HepG2 (cell line): ENCODE data around the gene DOCK1. TPM values are rescaled to one million over a fixed set of nuclear protein-coding genes. Genes with fewer than 3 reads are reported as not detected.

Source experiments
- ATAC-seq: fragments of 200-7000 bp; cut with Tn5 transposase; 3 replicates; pipeline ENCODE4 v1.9.1; 2020; ENCODE audit warnings: mild to moderate bottlenecking, moderate library complexity
- BruUV-seq: library from RNA; stranded (reverse); fragments of 400-500 nt; replicated peaks from 2 replicates; lab custom pipeline; 2021; lab: Mats Ljungman, UMichigan
- CTCF ChIA-PET: fragments of 300-600 bp; formaldehyde crosslinking; extraction: SDS; loops from one replicate; lab custom pipeline; 2021; ENCODE audit warnings: low total read pairs, inconsistent platforms, low intra/inter-chr PET ratio; lab: Yijun Ruan, JAX
- POLR2A ChIA-PET: fragments of 350-600 bp; sonication (Branson Sonifier 250); formaldehyde crosslinking; loops from one replicate; lab custom pipeline; 2020; ENCODE audit warnings: antibody characterized with exemption, inconsistent platforms; lab: Yijun Ruan, JAX
- DNase-seq: peaks from one replicate; pipeline ENCODE4 v3.0.0-alpha.2; 2015; ENCODE audit warnings: low spot score
- FAIRE-seq: peaks from 3 replicates; lab custom pipeline; 2011; peaks lifted over from hg19 to GRCh38; lab: Jason Lieb, UNC
- H2AFZ ChIP-seq: one replicate; pipeline ENCODE4 v1.6.1; 2011; ENCODE audit warnings: low read length, inconsistent platforms
- H3K27ac ChIP-seq: fragments of 300-600 bp; 3 replicates; pipeline ENCODE4 v1.8.0; 2011; ENCODE audit warnings: mixed run types, mild to moderate bottlenecking, mixed read lengths, low read length, inconsistent platforms; ENCODE audit not compliant: insufficient read depth; ENCODE audit errors: extremely low read length
- H3K27me3 ChIP-seq, 2 experiments: fragments of 200-600 bp in 1 of 2; 2 replicates in 1 of 2; 3 replicates in 1 of 2; pipeline versions ENCODE4 v1.6.0 to v1.8.0; 2011; ENCODE audit warnings: low read length in 2 of 2, mild to moderate bottlenecking in 2 of 2, moderate library complexity in 2 of 2, inconsistent platforms in 1 of 2; ENCODE audit not compliant: insufficient read depth in 2 of 2, control insufficient read depth in 1 of 2
- H3K36me3 ChIP-seq, 2 experiments: fragments of 200-600 bp in 1 of 2; replicated peaks in 1 of 2; 2 replicates in 1 of 2; 3 replicates in 1 of 2; pipeline versions ENCODE4 v1.5.1 to v1.8.0; 2011; ENCODE audit warnings: low read length in 2 of 2, inconsistent platforms in 1 of 2; ENCODE audit not compliant: insufficient read depth in 2 of 2, control insufficient read depth in 1 of 2
- H3K4me1 ChIP-seq: 2 replicates; pipeline ENCODE4 v1.5.1; 2012; ENCODE audit warnings: low read length, inconsistent platforms; ENCODE audit not compliant: insufficient read depth
- H3K4me2 ChIP-seq: 2 replicates; pipeline ENCODE4 v1.6.0; 2011; ENCODE audit warnings: low read depth, low read length, inconsistent platforms
- H3K4me3 ChIP-seq, 3 experiments: fragments of 200-600 bp in 1 of 3; sonication (generic), shearing (Covaris generic) in 1 of 3; replicated peaks in 1 of 3; 2 replicates each; pipeline ENCODE4 v1.5.1; 2011 to 2016; ENCODE audit warnings: low read length in 3 of 3, inconsistent platforms in 2 of 3, low read depth in 2 of 3, mild to moderate bottlenecking in 2 of 3, control low read depth in 1 of 3, mixed read lengths in 1 of 3; ENCODE audit not compliant: insufficient read depth in 1 of 3
- H3K79me2 ChIP-seq: one replicate; pipeline ENCODE4 v1.6.1; 2011; ENCODE audit warnings: low read length, inconsistent platforms; ENCODE audit not compliant: insufficient read depth
- H3K9ac ChIP-seq: 2 replicates; pipeline ENCODE4 v1.6.0; 2011; ENCODE audit warnings: mild to moderate bottlenecking, low read depth, low read length, inconsistent platforms; ENCODE audit not compliant: insufficient read depth
- H3K9me3 ChIP-seq: 2 replicates; pipeline ENCODE4 v1.5.1; 2012; ENCODE audit warnings: mild to moderate bottlenecking, low read length
- H4K20me1 ChIP-seq: 2 replicates; pipeline ENCODE4 v1.6.0; 2011; ENCODE audit warnings: inconsistent platforms, mild to moderate bottlenecking, low read length, moderate library complexity; ENCODE audit not compliant: insufficient read depth
- GATA4 ChIP-seq: sonication (generic); IDR thresholded peaks from 2 replicates; pipeline ENCODE4 v1.6.1; 2016; ENCODE audit warnings: antibody characterized with exemption, low read depth, borderline replicate concordance
- WGBS: methylation state at CpG from one replicate; pipeline ENCODE4 v1.1.6; 2017; ENCODE audit warnings: low lambda C conversion rate; 5-methylcytosine and 5-hydroxymethylcytosine counted together
- in situ Hi-C: cut with HindIII; loops from 2 replicates; pipeline ENCODE4 v1.10.0; 2017; ENCODE audit warnings: low pct_unique_long_range_greater_than_20kb; ENCODE audit not compliant: extremely low pct_ligation_motif_present
- intact Hi-C: fragments of 100-400 bp; cut with micrococcal nuclease; formaldehyde crosslinking; loops from one replicate; pipeline ENCODE4 v1.10.0; 2022; ENCODE audit not compliant: unreplicated experiment
- polyA plus RNA-seq, 8 experiments: library from polyadenylated mRNA; depleted of rRNA in 3 of 8; stranded (reverse) in 7 of 8; unstranded in 1 of 8; fragments of >200 nt; fragmentation: Illumina TruSeq in 4 of 8; extraction: Trizol in 4 of 8; gene quantifications; 2 replicates each; pipeline versions ENCODE4 v1.2.1 to v1.2.3, GENCODE V29; 2011 to 2016; ENCODE audit warnings: low read depth in 4 of 8, missing spikeins in 1 of 8, mixed read lengths in 1 of 8; ENCODE audit not compliant: insufficient read depth in 1 of 8
- total RNA-seq, 5 experiments: library from RNA; depleted of rRNA; stranded (reverse); fragments of >200 nt; fragmentation: Illumina TruSeq; extraction: Trizol; gene quantifications; 2 replicates each; pipeline ENCODE4 v1.2.3, GENCODE V29; 2016; ENCODE audit warnings: low read depth in 1 of 5
- TF ChIP-seq, protein P1 (sequence below): sonication (generic); formaldehyde crosslinking; IDR thresholded peaks from 2 replicates; pipeline ENCODE4 v1.5.0; 2020; ENCODE audit warnings: mild to moderate bottlenecking, missing genetic modification reagents, borderline replicate concordance
- TF ChIP-seq, protein P2 (sequence below): sonication (generic); formaldehyde crosslinking; IDR thresholded peaks from 2 replicates; pipeline ENCODE4 v1.5.0; 2020; ENCODE audit warnings: mild to moderate bottlenecking, missing genetic modification reagents

Gene DOCK1
- total and polyA plus RNA-seq, 2 of the 13 experiments (the other 11 are each of a cell fraction or from before 2014, with no cell fraction given), result 8.3 to 25.5 TPM

DNA sequence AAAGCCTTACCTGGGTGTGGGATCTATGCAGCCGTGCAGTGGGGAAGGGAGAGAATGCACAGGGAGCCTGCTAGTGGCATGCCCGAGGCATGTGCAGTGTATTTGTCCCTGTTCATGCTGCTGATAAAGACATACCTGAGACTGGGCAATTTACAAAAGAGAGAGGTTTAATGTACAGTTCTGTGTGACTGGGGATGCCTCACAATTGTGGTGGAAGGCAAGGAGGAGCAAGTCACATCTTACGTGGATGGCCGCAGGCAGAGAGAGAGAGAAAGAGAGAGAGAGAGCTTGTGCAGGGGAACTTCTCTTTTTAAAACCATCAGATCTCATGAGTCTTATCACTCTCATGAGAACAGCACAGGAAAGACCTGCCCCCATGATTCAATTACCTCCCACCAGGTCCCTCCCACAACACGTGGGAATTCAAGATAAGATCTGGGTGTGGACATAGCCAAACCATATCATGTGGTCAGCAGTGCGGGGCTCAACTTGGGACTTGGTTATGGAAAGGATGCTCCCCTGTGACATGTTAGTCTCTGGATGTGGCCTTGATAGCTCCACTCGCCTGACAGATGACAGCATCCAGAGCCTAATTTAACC lies 128.9 kb downstream of the DOCK1 start:
- peak overlapping the region; percentile 55 for H3K9ac ChIP-seq
- H3K27me3 ChIP-seq, result no peaks in the 10 kb centered on the region
- no peak overlapping the region for H2AFZ ChIP-seq
- no peak for DNase-seq
- no peaks in the 10 kb centered on the region for H3K9me3 ChIP-seq
- H3K4me1 ChIP-seq, result peaks cover 25% of the 10 kb centered on the region
- no peaks in the 10 kb centered on the region for H4K20me1 ChIP-seq
- peaks cover 9 to 38% of the 10 kb centered on the region in 2 experiments; a peak in 3 of 5 replicates for H3K36me3 ChIP-seq
- TF ChIP-seq GATA4, result 0 out of 2 replicates have a peak, but pooled peaks have one; percentile 1
- TF ChIP-seq, protein P1, sequence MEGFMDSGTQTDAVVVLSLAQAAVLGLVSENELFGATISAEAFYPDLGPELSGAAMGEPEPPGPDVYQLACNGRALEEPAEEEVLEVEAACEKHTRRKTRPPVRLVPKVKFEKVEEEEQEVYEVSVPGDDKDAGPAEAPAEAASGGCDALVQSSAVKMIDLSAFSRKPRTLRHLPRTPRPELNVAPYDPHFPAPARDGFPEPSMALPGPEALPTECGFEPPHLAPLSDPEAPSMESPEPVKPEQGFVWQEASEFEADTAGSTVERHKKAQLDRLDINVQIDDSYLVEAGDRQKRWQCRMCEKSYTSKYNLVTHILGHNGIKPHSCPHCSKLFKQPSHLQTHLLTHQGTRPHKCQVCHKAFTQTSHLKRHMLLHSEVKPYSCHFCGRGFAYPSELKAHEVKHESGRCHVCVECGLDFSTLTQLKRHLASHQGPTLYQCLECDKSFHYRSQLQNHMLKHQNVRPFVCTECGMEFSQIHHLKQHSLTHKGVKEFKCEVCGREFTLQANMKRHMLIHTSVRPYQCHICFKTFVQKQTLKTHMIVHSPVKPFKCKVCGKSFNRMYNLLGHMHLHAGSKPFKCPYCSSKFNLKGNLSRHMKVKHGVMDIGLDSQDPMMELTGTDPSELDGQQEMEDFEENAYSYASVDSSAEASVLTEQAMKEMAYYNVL (CRISPR knock-in tag), result 0 out of 2 replicates have a peak, but pooled peaks have one; percentile 25
- TF ChIP-seq, protein P2, sequence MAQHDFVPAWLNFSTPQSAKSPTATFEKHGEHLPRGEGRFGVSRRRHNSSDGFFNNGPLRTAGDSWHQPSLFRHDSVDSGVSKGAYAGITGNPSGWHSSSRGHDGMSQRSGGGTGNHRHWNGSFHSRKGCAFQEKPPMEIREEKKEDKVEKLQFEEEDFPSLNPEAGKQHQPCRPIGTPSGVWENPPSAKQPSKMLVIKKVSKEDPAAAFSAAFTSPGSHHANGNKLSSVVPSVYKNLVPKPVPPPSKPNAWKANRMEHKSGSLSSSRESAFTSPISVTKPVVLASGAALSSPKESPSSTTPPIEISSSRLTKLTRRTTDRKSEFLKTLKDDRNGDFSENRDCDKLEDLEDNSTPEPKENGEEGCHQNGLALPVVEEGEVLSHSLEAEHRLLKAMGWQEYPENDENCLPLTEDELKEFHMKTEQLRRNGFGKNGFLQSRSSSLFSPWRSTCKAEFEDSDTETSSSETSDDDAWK, result no peak
- TF ChIP-seq, all 625 proteins: peak for 2
- CTCF ChIA-PET, result no interaction called here
- FAIRE-seq (peak; percentile 12), ATAC-seq (peak; percentile 82)
- in situ Hi-C loops (no loop called here), intact Hi-C loops (no loop called here)
- POLR2A ChIA-PET, result no interaction called here
- BruUV-seq, result TSS peak; percentile 48
- H3K79me2 ChIP-seq, result no peaks in the 10 kb centered on the region
- 0 out of 6 replicates have a peak overlapping the region, but pooled peaks of 1 of the 3 experiments have one; percentile 0 for H3K4me3 ChIP-seq
- WGBS, result 82% methylated on average over 6 of the region's 7 CpGs
- peak overlapping the region; percentile 78 for H3K27ac ChIP-seq
- peak overlapping the region; percentile 51 for H3K4me2 ChIP-seq
